HepG2 (cell line): ENCODE data around the gene PTPRB. TPM values are rescaled to one million over a fixed set of nuclear protein-coding genes. Genes with fewer than 3 reads are reported as not detected.

Experiments
- ATAC-seq: fragments of 200-7000 bp; cut with Tn5 transposase; 3 replicates; pipeline ENCODE4 v1.9.1; 2020; ENCODE audit warnings: mild to moderate bottlenecking, moderate library complexity
- BruUV-seq: library from RNA; stranded (reverse); fragments of 400-500 nt; replicated peaks from 2 replicates; lab custom pipeline; 2021; lab: Mats Ljungman, UMichigan
- CTCF ChIA-PET: fragments of 300-600 bp; formaldehyde crosslinking; extraction: SDS; loops from one replicate; lab custom pipeline; 2021; ENCODE audit warnings: low total read pairs, inconsistent platforms, low intra/inter-chr PET ratio; lab: Yijun Ruan, JAX
- POLR2A ChIA-PET: fragments of 350-600 bp; sonication (Branson Sonifier 250); formaldehyde crosslinking; loops from one replicate; lab custom pipeline; 2020; ENCODE audit warnings: antibody characterized with exemption, inconsistent platforms; lab: Yijun Ruan, JAX
- DNase-seq: peaks from one replicate; pipeline ENCODE4 v3.0.0-alpha.2; 2015; ENCODE audit warnings: low spot score
- FAIRE-seq: peaks from 3 replicates; lab custom pipeline; 2011; peaks lifted over from hg19 to GRCh38; lab: Jason Lieb, UNC
- H2AFZ ChIP-seq: one replicate; pipeline ENCODE4 v1.6.1; 2011; ENCODE audit warnings: low read length, inconsistent platforms
- H3K27ac ChIP-seq: fragments of 300-600 bp; 3 replicates; pipeline ENCODE4 v1.8.0; 2011; ENCODE audit warnings: mixed run types, mild to moderate bottlenecking, mixed read lengths, low read length, inconsistent platforms; ENCODE audit not compliant: insufficient read depth; ENCODE audit errors: extremely low read length
- H3K27me3 ChIP-seq, 2 experiments: fragments of 200-600 bp in 1 of 2; 2 replicates in 1 of 2; 3 replicates in 1 of 2; pipeline versions ENCODE4 v1.6.0 to v1.8.0; 2011; ENCODE audit warnings: low read length in 2 of 2, mild to moderate bottlenecking in 2 of 2, moderate library complexity in 2 of 2, inconsistent platforms in 1 of 2; ENCODE audit not compliant: insufficient read depth in 2 of 2, control insufficient read depth in 1 of 2
- H3K36me3 ChIP-seq, 2 experiments: fragments of 200-600 bp in 1 of 2; replicated peaks in 1 of 2; 2 replicates in 1 of 2; 3 replicates in 1 of 2; pipeline versions ENCODE4 v1.5.1 to v1.8.0; 2011; ENCODE audit warnings: low read length in 2 of 2, inconsistent platforms in 1 of 2; ENCODE audit not compliant: insufficient read depth in 2 of 2, control insufficient read depth in 1 of 2
- H3K4me1 ChIP-seq: 2 replicates; pipeline ENCODE4 v1.5.1; 2012; ENCODE audit warnings: low read length, inconsistent platforms; ENCODE audit not compliant: insufficient read depth
- H3K4me2 ChIP-seq: 2 replicates; pipeline ENCODE4 v1.6.0; 2011; ENCODE audit warnings: low read depth, low read length, inconsistent platforms
- H3K4me3 ChIP-seq, 3 experiments: fragments of 200-600 bp in 1 of 3; sonication (generic), shearing (Covaris generic) in 1 of 3; replicated peaks in 1 of 3; 2 replicates each; pipeline ENCODE4 v1.5.1; 2011 to 2016; ENCODE audit warnings: low read length in 3 of 3, inconsistent platforms in 2 of 3, low read depth in 2 of 3, mild to moderate bottlenecking in 2 of 3, control low read depth in 1 of 3, mixed read lengths in 1 of 3; ENCODE audit not compliant: insufficient read depth in 1 of 3
- H3K79me2 ChIP-seq: one replicate; pipeline ENCODE4 v1.6.1; 2011; ENCODE audit warnings: low read length, inconsistent platforms; ENCODE audit not compliant: insufficient read depth
- H3K9ac ChIP-seq: 2 replicates; pipeline ENCODE4 v1.6.0; 2011; ENCODE audit warnings: mild to moderate bottlenecking, low read depth, low read length, inconsistent platforms; ENCODE audit not compliant: insufficient read depth
- H3K9me3 ChIP-seq: 2 replicates; pipeline ENCODE4 v1.5.1; 2012; ENCODE audit warnings: mild to moderate bottlenecking, low read length
- H4K20me1 ChIP-seq: 2 replicates; pipeline ENCODE4 v1.6.0; 2011; ENCODE audit warnings: inconsistent platforms, mild to moderate bottlenecking, low read length, moderate library complexity; ENCODE audit not compliant: insufficient read depth
- BCLAF1 ChIP-seq: fragments of 450-650 bp; IDR thresholded peaks from 2 replicates; pipeline ENCODE4 v1.6.1; 2017; ENCODE audit warnings: mild to moderate bottlenecking
- FLYWCH1 ChIP-seq: sonication (generic); formaldehyde crosslinking; IDR thresholded peaks from 2 replicates; pipeline ENCODE4 v1.8.1; 2023; ENCODE audit warnings: mild to moderate bottlenecking, missing genetic modification reagents
- JUND ChIP-seq: sonication (generic); formaldehyde crosslinking; IDR thresholded peaks from 2 replicates; pipeline ENCODE4 v1.8.0; 2022; ENCODE audit warnings: mild to moderate bottlenecking, missing genetic modification reagents
- MAFG ChIP-seq: sonication (generic); formaldehyde crosslinking; IDR thresholded peaks from 2 replicates; pipeline ENCODE4 v1.5.1; 2020; ENCODE audit warnings: mild to moderate bottlenecking, missing genetic modification reagents
- MEIS1 ChIP-seq: sonication (generic); formaldehyde crosslinking; IDR thresholded peaks from 2 replicates; pipeline ENCODE4 v1.9.0; 2021; ENCODE audit warnings: mild to moderate bottlenecking, missing genetic modification reagents, moderate library complexity, borderline replicate concordance
- MIER2 ChIP-seq: IDR thresholded peaks from 2 replicates; pipeline ENCODE4 v1.6.1; 2016; ENCODE audit warnings: missing biosample characterization, missing genetic modification reagents
- RFX1 ChIP-seq: fragments of 450-650 bp; IDR thresholded peaks from 2 replicates; pipeline ENCODE4 v1.6.1; 2017
- THYN1 ChIP-seq: sonication (generic); formaldehyde crosslinking; IDR thresholded peaks from 2 replicates; pipeline ENCODE4 v1.8.1; 2023; ENCODE audit warnings: low read depth, mild to moderate bottlenecking, moderate library complexity, missing genetic modification reagents, borderline replicate concordance
- ZBTB39 ChIP-seq: sonication (generic); formaldehyde crosslinking; IDR thresholded peaks from 2 replicates; pipeline ENCODE4 v1.5.0; 2020; ENCODE audit warnings: missing genetic modification reagents
- ZMYM4 ChIP-seq: sonication (generic); formaldehyde crosslinking; IDR thresholded peaks from 2 replicates; pipeline ENCODE4 v1.8.1; 2023; ENCODE audit warnings: mild to moderate bottlenecking, missing genetic modification reagents
- ZNF263 ChIP-seq: sonication (generic); formaldehyde crosslinking; IDR thresholded peaks from 2 replicates; pipeline ENCODE4 v1.4.0; 2020; ENCODE audit warnings: missing genetic modification reagents
- ZNF510 ChIP-seq: sonication (generic); formaldehyde crosslinking; IDR thresholded peaks from 2 replicates; pipeline ENCODE4 v1.4.0; 2020; ENCODE audit warnings: low read depth, mild to moderate bottlenecking, missing genetic modification reagents
- ZNF770 ChIP-seq: sonication (generic); formaldehyde crosslinking; IDR thresholded peaks from 2 replicates; pipeline ENCODE4 v1.5.0; 2020; ENCODE audit warnings: mild to moderate bottlenecking, missing genetic modification reagents
- WGBS: methylation state at CpG from one replicate; pipeline ENCODE4 v1.1.6; 2017; ENCODE audit warnings: low lambda C conversion rate; 5-methylcytosine and 5-hydroxymethylcytosine counted together
- in situ Hi-C: cut with HindIII; loops from 2 replicates; pipeline ENCODE4 v1.10.0; 2017; ENCODE audit warnings: low pct_unique_long_range_greater_than_20kb; ENCODE audit not compliant: extremely low pct_ligation_motif_present
- intact Hi-C: fragments of 100-400 bp; cut with micrococcal nuclease; formaldehyde crosslinking; loops from one replicate; pipeline ENCODE4 v1.10.0; 2022; ENCODE audit not compliant: unreplicated experiment
- polyA plus RNA-seq, 8 experiments: library from polyadenylated mRNA; depleted of rRNA in 3 of 8; stranded (reverse) in 7 of 8; unstranded in 1 of 8; fragments of >200 nt; fragmentation: Illumina TruSeq in 4 of 8; extraction: Trizol in 4 of 8; gene quantifications; 2 replicates each; pipeline versions ENCODE4 v1.2.1 to v1.2.3, GENCODE V29; 2011 to 2016; ENCODE audit warnings: low read depth in 4 of 8, missing spikeins in 1 of 8, mixed read lengths in 1 of 8; ENCODE audit not compliant: insufficient read depth in 1 of 8
- total RNA-seq, 5 experiments: library from RNA; depleted of rRNA; stranded (reverse); fragments of >200 nt; fragmentation: Illumina TruSeq; extraction: Trizol; gene quantifications; 2 replicates each; pipeline ENCODE4 v1.2.3, GENCODE V29; 2016; ENCODE audit warnings: low read depth in 1 of 5

PTPRB gene
- total and polyA plus RNA-seq, 2 of the 13 experiments (the other 11 are each of a cell fraction or from before 2014, with no cell fraction given), result 0.02 to 0.07 TPM

- H3K27ac ChIP-seq, result no peak overlapping the region
- no peak overlapping the region for H3K4me2 ChIP-seq
- H3K9me3 ChIP-seq, result no peaks in the 10 kb centered on the region
- 33% methylated on average over 5 of the region's 5 CpGs for WGBS
- ChIA-PET CTCF (no interaction called here), POLR2A (no interaction called here)
- no peaks in the 10 kb centered on the region for H3K36me3 ChIP-seq
- BruUV-seq, result no TSS peak
- H2AFZ ChIP-seq, result no peak overlapping the region
- DNase-seq, result no peak
- intact Hi-C loops (no loop called here), in situ Hi-C loops (no loop called here)
- H4K20me1 ChIP-seq, result no peaks in the 10 kb centered on the region
- no peak for FAIRE-seq
- ATAC-seq, result no peak
- H3K4me1 ChIP-seq, result peaks cover 15% of the 10 kb centered on the region
- no peak overlapping the region for H3K4me3 ChIP-seq
- no peaks in the 10 kb centered on the region for H3K27me3 ChIP-seq
- H3K9ac ChIP-seq, result no peak overlapping the region
- H3K79me2 ChIP-seq, result no peaks in the 10 kb centered on the region
- TF ChIP-seq RFX1 (no peak), ZNF263 (CRISPR knock-in tag) (no peak), MEIS1 (CRISPR knock-in tag) (no peak), ZBTB39 (CRISPR knock-in tag) (no peak), ZNF770 (no peak), THYN1 (CRISPR knock-in tag) (no peak), MIER2 (CRISPR knock-in tag) (no peak), BCLAF1 (no peak), FLYWCH1 (CRISPR knock-in tag) (no peak), MAFG (CRISPR knock-in tag) (no peak), ZNF510 (CRISPR knock-in tag) (no peak), JUND (CRISPR knock-in tag) (no peak), ZMYM4 (CRISPR knock-in tag) (no peak)
Observed at GRCh38 chr12:70556179-70556869, 80.9 kb downstream of the PTPRB start.
